OCI-LY3 (cell line): ENCODE measurements around the gene CENPB.

Source experiments
- H2AFZ ChIP-seq: fragments of 200-600, 300-600 bp; shearing (Covaris generic); 2 replicates; pipeline ENCODE4 v1.6.0; 2014; ENCODE audit warnings: antibody characterized with exemption, low read depth, low read length
- H3K27ac ChIP-seq: fragments of 200-600, 300-600 bp; sonication (generic); 2 replicates; pipeline ENCODE4 v1.5.1; 2014; ENCODE audit warnings: mild to moderate bottlenecking, low read length, moderate library complexity, mixed read lengths
- H3K27me3 ChIP-seq: fragments of 200-600, 300-600 bp; sonication (generic); 2 replicates; pipeline ENCODE4 v1.6.1; 2014; ENCODE audit warnings: low read depth, low read length, mixed read lengths
- H3K36me3 ChIP-seq: fragments of 200-600, 300-600 bp; sonication (generic); replicated peaks from 2 replicates; pipeline ENCODE3; 2014; ENCODE audit warnings: low read depth, low read length, mixed read lengths
- H3K4me1 ChIP-seq: fragments of 300-600, 200-600 bp; sonication (generic); 2 replicates; pipeline ENCODE4 v1.6.1; 2014; ENCODE audit warnings: low read length, mixed read lengths
- H3K4me2 ChIP-seq: fragments of 200-600, 300-600 bp; sonication (generic); 2 replicates; pipeline ENCODE4 v1.6.1; 2014; ENCODE audit warnings: low read length, mixed read lengths
- H3K4me3 ChIP-seq: fragments of 300-600, 200-600 bp; sonication (generic); 2 replicates; pipeline ENCODE4 v1.5.1; 2014; ENCODE audit warnings: antibody characterized with exemption, mild to moderate bottlenecking, low read length, moderate library complexity
- H3K79me2 ChIP-seq: fragments of 300-600, 200-600 bp; shearing (Covaris generic); 2 replicates; pipeline ENCODE4 v1.6.1; 2014; ENCODE audit warnings: mild to moderate bottlenecking, low read length, mixed read lengths
- H3K9ac ChIP-seq: fragments of 300-600, 200-600 bp; shearing (Covaris generic); 2 replicates; pipeline ENCODE4 v1.6.0; 2014; ENCODE audit warnings: mild to moderate bottlenecking, low read length, moderate library complexity
- H3K9me3 ChIP-seq: fragments of 200-600, 300-600 bp; shearing (Covaris generic); 2 replicates; pipeline ENCODE4 v1.6.1; 2014; ENCODE audit warnings: low read length, mixed read lengths; ENCODE audit not compliant: insufficient read depth
- H4K20me1 ChIP-seq: fragments of 200-600, 300-600 bp; sonication (generic); 2 replicates; pipeline ENCODE4 v1.6.1; 2016; ENCODE audit warnings: low read length, mixed read lengths; ENCODE audit not compliant: insufficient read depth
- EZH2phosphoT487 ChIP-seq: fragments of 200-600 bp; shearing (Covaris generic); IDR thresholded peaks from 2 replicates; pipeline ENCODE4 v1.6.1; 2018; ENCODE audit warnings: antibody characterized with exemption, mixed run types, low read depth
- TF ChIP-seq, protein P1 (sequence below): fragments of 200-600, 300-600 bp; sonication (generic); IDR thresholded peaks from 2 replicates; pipeline ENCODE4 v1.5.1; 2014; ENCODE audit warnings: antibody characterized with exemption, low read length, low read depth

CENPB gene

DNA sequence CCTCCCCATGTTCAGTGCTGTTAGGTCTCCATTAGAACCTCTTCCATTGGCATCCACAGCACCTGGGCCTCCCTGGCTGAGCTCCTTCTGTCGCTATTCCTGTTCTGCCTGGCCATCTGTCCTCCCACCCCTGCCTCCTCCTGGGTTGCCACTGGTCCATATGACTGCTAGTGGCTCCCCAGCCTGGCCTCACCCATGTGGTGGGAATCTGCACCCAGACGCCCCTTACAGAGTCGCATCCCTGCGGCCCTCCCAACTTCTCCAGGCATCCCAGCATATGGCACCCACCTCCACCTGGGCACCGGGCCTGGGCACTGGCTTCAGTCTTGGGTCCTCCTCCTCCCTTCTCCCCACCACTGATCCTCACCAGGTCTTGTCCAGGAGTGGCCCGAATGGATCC is 17.3 kb upstream of the CENPB start:
- Histone ChIP-seq H2AFZ (no peak overlapping the region), H3K4me3 (no peak overlapping the region), H3K27me3 (no peaks in the 10 kb centered on the region), H3K9ac (no peak overlapping the region), H4K20me1 (no peaks in the 10 kb centered on the region), H3K27ac (no peak overlapping the region), H3K79me2 (no peaks in the 10 kb centered on the region), H3K4me1 (peaks cover 16% of the 10 kb centered on the region; the same call in 1 of the 2 replicates), H3K9me3 (no peaks in the 10 kb centered on the region), H3K36me3 (peaks cover 45% of the 10 kb centered on the region), H3K4me2 (no peak overlapping the region)
- TF ChIP-seq EZH2phosphoT487 = no peak
- TF ChIP-seq, protein P1, sequence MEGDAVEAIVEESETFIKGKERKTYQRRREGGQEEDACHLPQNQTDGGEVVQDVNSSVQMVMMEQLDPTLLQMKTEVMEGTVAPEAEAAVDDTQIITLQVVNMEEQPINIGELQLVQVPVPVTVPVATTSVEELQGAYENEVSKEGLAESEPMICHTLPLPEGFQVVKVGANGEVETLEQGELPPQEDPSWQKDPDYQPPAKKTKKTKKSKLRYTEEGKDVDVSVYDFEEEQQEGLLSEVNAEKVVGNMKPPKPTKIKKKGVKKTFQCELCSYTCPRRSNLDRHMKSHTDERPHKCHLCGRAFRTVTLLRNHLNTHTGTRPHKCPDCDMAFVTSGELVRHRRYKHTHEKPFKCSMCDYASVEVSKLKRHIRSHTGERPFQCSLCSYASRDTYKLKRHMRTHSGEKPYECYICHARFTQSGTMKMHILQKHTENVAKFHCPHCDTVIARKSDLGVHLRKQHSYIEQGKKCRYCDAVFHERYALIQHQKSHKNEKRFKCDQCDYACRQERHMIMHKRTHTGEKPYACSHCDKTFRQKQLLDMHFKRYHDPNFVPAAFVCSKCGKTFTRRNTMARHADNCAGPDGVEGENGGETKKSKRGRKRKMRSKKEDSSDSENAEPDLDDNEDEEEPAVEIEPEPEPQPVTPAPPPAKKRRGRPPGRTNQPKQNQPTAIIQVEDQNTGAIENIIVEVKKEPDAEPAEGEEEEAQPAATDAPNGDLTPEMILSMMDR = no peak

- Histone ChIP-seq H3K9ac (no peak overlapping the region), H2AFZ (no peak overlapping the region), H3K79me2 (no peaks in the 10 kb centered on the region), H3K9me3 (no peaks in the 10 kb centered on the region), H3K27ac (no peak overlapping the region), H3K36me3 (peaks cover 49% of the 10 kb centered on the region), H3K4me3 (no peak overlapping the region), H3K4me1 (peaks cover 16% of the 10 kb centered on the region; the same call in 1 of the 2 replicates), H4K20me1 (no peaks in the 10 kb centered on the region), H3K4me2 (no peak overlapping the region), H3K27me3 (no peaks in the 10 kb centered on the region)
- TF ChIP-seq EZH2phosphoT487 = no peak
- TF ChIP-seq, protein P1 = no peak
These were observed 16.7 kb upstream of the CENPB start for GRCh38 chr20:3803289-3803688.

- no peak overlapping the region for H3K4me3 ChIP-seq
- H3K27ac ChIP-seq = no peak overlapping the region
- H3K9me3 ChIP-seq = no peaks in the 10 kb centered on the region
- H4K20me1 ChIP-seq = no peaks in the 10 kb centered on the region
- no peaks in the 10 kb centered on the region for H3K27me3 ChIP-seq
- H3K79me2 ChIP-seq = no peaks in the 10 kb centered on the region
- peaks cover 53% of the 10 kb centered on the region for H3K36me3 ChIP-seq
- H3K4me1 ChIP-seq = peaks cover 18% of the 10 kb centered on the region
- no peak overlapping the region for H3K9ac ChIP-seq
- TF ChIP-seq EZH2phosphoT487 = no peak
- TF ChIP-seq, protein P1 = no peak
- H2AFZ ChIP-seq = no peak overlapping the region
- H3K4me2 ChIP-seq = no peak overlapping the region
These were observed 16.1 kb upstream of the CENPB start for GRCh38 chr20:3802524-3803239.

DNA sequence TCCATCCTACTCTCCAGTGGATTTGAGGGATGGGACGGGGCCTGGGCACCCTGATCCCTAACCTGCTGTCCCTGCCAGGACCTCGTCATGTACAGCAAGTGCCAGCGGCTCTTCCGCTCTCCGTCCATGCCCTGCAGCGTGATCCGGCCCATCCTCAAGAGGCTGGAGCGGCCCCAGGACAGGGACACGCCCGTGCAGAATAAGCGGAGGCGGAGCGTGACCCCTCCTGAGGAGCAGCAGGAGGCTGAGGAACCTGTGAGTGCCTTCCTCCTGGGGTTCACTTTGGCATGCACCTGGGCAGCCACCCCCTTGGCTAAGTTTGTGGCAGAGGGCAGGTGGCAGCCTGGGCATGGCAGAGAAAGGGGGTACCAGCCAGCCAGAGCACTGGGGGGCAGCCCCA is 15.3 kb upstream of the CENPB start:
- H3K4me2 ChIP-seq = no peak overlapping the region
- no peak overlapping the region for H3K4me3 ChIP-seq
- H4K20me1 ChIP-seq = no peaks in the 10 kb centered on the region
- no peak overlapping the region for H2AFZ ChIP-seq
- H3K9me3 ChIP-seq = no peaks in the 10 kb centered on the region
- no peak overlapping the region for H3K9ac ChIP-seq
- H3K27ac ChIP-seq = no peak overlapping the region
- no peaks in the 10 kb centered on the region for H3K27me3 ChIP-seq
- no peak for TF ChIP-seq EZH2phosphoT487
- TF ChIP-seq, protein P1 = no peak
- peaks cover 54% of the 10 kb centered on the region for H3K36me3 ChIP-seq
- H3K79me2 ChIP-seq = peaks cover 3% of the 10 kb centered on the region
- H3K4me1 ChIP-seq = peaks cover 26% of the 10 kb centered on the region
